Measurements from ENCODE around the gene MOB3B. TPM values are rescaled to one million over a fixed set of nuclear protein-coding genes. Genes with fewer than 3 reads are reported as not detected.

The MOB3B gene
- total RNA-seq, 2 donors from 2014 or later: 3.1 to 17.8 TPM

DNA sequence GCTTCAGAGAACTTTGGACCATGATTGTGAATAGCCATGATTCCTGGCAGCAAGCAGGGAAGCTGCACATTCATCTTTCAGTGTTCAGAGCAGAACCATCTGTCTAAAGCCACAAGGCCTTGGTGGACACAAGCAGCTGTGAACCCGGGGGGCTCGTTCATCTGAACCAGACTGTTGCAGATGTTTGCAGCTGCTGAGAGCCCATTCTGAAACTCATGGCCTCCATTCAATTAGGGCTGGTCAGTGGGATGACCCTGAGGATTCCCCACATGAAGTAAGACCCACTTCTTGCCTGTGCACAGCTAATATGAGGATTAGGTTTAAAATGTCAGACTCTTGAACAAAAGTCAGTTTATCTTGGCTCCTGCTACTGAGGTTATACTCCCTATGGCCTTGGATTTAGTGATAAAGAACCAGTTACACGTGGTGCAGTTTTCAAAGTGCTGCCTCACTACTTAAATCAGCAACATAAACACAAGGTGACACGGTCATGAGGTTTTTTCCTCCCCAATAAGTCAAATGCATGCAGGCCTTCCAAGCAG lies 115.3 kb downstream of the MOB3B start:
- H3K36me3 ChIP-seq: no peaks in the 10 kb centered on the region
- H3K27me3 ChIP-seq (replicated peaks; ENCODE audit: insufficient read depth): no peaks in the 10 kb centered on the region
- H3K4me3 ChIP-seq: no peak overlapping the region
- TF ChIP-seq, protein P1, sequence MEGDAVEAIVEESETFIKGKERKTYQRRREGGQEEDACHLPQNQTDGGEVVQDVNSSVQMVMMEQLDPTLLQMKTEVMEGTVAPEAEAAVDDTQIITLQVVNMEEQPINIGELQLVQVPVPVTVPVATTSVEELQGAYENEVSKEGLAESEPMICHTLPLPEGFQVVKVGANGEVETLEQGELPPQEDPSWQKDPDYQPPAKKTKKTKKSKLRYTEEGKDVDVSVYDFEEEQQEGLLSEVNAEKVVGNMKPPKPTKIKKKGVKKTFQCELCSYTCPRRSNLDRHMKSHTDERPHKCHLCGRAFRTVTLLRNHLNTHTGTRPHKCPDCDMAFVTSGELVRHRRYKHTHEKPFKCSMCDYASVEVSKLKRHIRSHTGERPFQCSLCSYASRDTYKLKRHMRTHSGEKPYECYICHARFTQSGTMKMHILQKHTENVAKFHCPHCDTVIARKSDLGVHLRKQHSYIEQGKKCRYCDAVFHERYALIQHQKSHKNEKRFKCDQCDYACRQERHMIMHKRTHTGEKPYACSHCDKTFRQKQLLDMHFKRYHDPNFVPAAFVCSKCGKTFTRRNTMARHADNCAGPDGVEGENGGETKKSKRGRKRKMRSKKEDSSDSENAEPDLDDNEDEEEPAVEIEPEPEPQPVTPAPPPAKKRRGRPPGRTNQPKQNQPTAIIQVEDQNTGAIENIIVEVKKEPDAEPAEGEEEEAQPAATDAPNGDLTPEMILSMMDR (IDR thresholded peaks at IDR 0.05): no peak
- no peak for TF ChIP-seq POLR2A (IDR thresholded peaks at IDR 0.05)
- no peak for TF ChIP-seq POLR2AphosphoS5 (IDR thresholded peaks at IDR 0.05)
- WGBS: 56% methylated on average over 4 of the region's 4 CpGs
- DNase-seq (ENCODE audit: low spot score): no peak
- H3K9me3 ChIP-seq: no peaks in the 10 kb centered on the region
- peak overlapping the region in 1 of 2 donors; percentile 5 for H3K27ac ChIP-seq
- intact Hi-C loops (cut with DNase I): no loop called here
- no peaks in the 10 kb centered on the region for H3K4me1 ChIP-seq (replicated peaks)

DNA sequence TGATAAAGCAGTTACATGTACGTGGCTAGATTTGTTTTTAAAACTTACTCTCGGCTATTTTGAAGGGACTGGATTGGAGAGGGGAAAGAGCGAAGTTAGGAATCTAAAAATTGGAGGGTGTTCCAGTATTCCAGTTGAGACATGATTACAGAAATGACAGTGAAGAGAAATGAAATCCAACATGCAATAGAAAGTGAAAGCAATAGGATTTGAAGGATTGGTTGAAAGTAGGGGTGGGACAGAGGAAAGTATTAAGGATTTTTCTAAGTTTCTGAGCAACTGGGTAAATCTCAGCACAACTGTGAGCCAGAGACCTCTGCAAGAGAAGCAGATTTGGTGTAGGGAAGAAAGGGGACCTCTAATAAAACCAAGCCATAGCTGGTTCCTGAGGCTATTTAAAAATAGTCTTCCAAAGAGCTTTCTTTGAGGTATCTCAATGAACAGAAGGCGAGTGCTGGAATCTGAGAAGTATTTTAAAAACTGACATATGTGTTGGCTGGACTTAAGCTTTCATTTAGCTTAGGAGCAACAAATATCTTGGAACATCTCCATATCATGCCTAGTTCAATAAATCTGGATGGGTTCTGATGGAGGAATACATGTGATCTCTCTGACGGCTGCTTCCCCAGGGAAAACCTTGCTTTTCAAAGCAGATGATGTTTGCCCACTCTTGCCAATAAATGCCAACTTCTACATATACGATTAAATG lies 115.9 kb downstream of the MOB3B start:
- TF ChIP-seq POLR2A (IDR thresholded peaks at IDR 0.05) (no peak), POLR2AphosphoS5 (IDR thresholded peaks at IDR 0.05) (no peak)
- TF ChIP-seq, protein P1 (IDR thresholded peaks at IDR 0.05): no peak
- Histone ChIP-seq H3K9me3 (no peaks in the 10 kb centered on the region), H3K36me3 (no peaks in the 10 kb centered on the region), H3K4me1 (replicated peaks) (no peaks in the 10 kb centered on the region), H3K4me3 (no peak overlapping the region), H3K27ac (peak overlapping the region in 1 of 2 donors; percentile 5), H3K27me3 (replicated peaks; ENCODE audit: insufficient read depth) (no peaks in the 10 kb centered on the region)
- intact Hi-C loops (cut with DNase I): no loop called here
- DNase-seq (ENCODE audit: low spot score): no peak
- WGBS: 26% methylated on average over 6 of the region's 6 CpGs

DNA sequence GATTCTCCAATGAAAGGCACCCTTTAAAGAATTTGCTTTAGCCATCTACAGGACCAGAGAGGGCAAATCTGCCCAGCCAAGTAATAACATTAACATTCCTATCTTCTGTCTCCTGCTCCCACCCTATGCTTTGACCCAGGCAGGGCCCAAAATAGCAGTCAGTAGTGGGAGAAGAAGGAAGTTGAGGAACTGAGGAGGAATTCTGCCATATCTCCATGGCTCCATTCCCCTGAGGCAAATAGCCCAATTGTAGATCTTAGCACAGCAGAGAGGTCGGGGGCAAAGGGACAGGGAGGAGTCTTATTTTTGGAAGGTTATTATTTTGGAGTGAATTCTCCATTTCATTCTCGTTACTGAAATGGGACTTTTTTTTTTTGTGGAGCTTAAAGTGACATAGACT lies 116.7 kb downstream of the MOB3B start:
- Histone ChIP-seq H3K27me3 (replicated peaks; ENCODE audit: insufficient read depth) (no peaks in the 10 kb centered on the region), H3K27ac (no peak overlapping the region), H3K9me3 (no peaks in the 10 kb centered on the region), H3K4me3 (no peak overlapping the region), H3K36me3 (no peaks in the 10 kb centered on the region), H3K4me1 (replicated peaks) (no peaks in the 10 kb centered on the region)
- no peak for TF ChIP-seq POLR2AphosphoS5 (IDR thresholded peaks at IDR 0.05)
- TF ChIP-seq, protein P1 (IDR thresholded peaks at IDR 0.05): no peak
- TF ChIP-seq POLR2A (IDR thresholded peaks at IDR 0.05): no peak
- intact Hi-C loops (cut with DNase I): no loop called here
- DNase-seq (ENCODE audit: low spot score): no peak
- 31% methylated on average over 2 of the region's 2 CpGs for WGBS

DNA sequence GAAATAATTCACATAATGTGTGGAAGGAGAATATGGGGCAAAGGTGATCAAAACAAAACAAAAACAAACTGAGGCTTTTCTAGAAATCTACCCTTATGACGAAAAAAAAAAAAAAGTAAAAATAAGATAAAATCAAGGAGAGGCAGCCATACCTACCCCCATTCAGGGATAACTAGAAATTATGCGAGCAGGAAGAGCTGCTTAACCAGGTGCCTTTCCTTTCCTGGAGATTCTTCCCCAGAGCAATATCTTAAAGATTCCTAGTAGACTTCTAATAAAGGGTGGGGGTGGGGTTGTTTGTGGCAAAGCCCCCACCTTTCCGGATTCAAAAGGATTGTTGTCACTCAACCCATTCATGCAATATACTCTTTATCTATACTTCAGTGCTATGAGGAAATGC lies 117.5 kb downstream of the MOB3B start:
- no peaks in the 10 kb centered on the region for H3K9me3 ChIP-seq
- TF ChIP-seq POLR2A (IDR thresholded peaks at IDR 0.05) (no peak), POLR2AphosphoS5 (IDR thresholded peaks at IDR 0.05) (no peak)
- TF ChIP-seq, protein P1 (IDR thresholded peaks at IDR 0.05): no peak
- H3K4me1 ChIP-seq (replicated peaks): no peaks in the 10 kb centered on the region
- WGBS: 85% methylated on average over 3 of the region's 3 CpGs
- no peak for DNase-seq (ENCODE audit: low spot score)
- H3K27me3 ChIP-seq (replicated peaks; ENCODE audit: insufficient read depth): no peaks in the 10 kb centered on the region
- no peaks in the 10 kb centered on the region for H3K36me3 ChIP-seq
- intact Hi-C loops (cut with DNase I): no loop called here
- no peak overlapping the region for H3K27ac ChIP-seq
- no peak overlapping the region for H3K4me3 ChIP-seq

DNA sequence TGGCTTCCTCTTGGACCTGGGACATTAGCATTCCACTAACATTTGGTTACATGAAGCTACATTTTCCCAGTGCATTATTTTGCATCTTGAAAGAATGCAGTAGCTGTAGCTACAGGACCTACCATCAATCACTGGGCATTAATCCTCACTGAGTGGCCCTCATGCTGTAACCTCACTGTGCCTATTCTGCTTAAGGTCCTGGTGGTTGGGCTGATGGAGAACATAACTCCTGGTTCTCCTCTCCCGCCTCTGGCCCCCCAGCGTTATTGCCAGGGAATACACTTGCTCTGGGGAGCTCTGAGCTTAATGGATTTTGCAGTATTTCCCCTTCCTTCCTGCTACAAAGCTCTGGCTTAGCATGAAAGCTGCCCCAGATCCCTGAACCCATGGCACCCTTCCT lies 121.1 kb downstream of the MOB3B start:
- 78% methylated on average over 2 of the region's 2 CpGs for WGBS
- Histone ChIP-seq H3K4me1 (replicated peaks) (no peaks in the 10 kb centered on the region), H3K4me3 (no peak overlapping the region), H3K27me3 (replicated peaks; ENCODE audit: insufficient read depth) (no peaks in the 10 kb centered on the region), H3K27ac (no peak overlapping the region), H3K36me3 (no peaks in the 10 kb centered on the region), H3K9me3 (no peaks in the 10 kb centered on the region)
- TF ChIP-seq, protein P1 (IDR thresholded peaks at IDR 0.05): no peak
- TF ChIP-seq POLR2A (IDR thresholded peaks at IDR 0.05) (no peak), POLR2AphosphoS5 (IDR thresholded peaks at IDR 0.05) (no peak)
- no peak for DNase-seq (ENCODE audit: low spot score)
- intact Hi-C loops (cut with DNase I): no loop called here
